ENCODE measurements around the gene MVK.

GRCh38 chr12:109631751-109632150 is 58.2 kb downstream of the MVK start:
- no peak for TF ChIP-seq CTCF (IDR thresholded peaks at IDR 0.05)
- TF ChIP-seq POLR2A (IDR thresholded peaks at IDR 0.05): no peak
